Measurements from ENCODE around the gene ANTXR1. TPM values are rescaled to one million over a fixed set of nuclear protein-coding genes. Genes with fewer than 3 reads are reported as not detected.

Gene ANTXR1
- total RNA-seq, 4 donors from 2014 or later = 52.8 to 116 (median 98.9) TPM

- Histone ChIP-seq H3K36me3 (peaks cover 0 to 29% of the 10 kb centered on the region in 2 donors), H3K9me3 (no peaks in the 10 kb centered on the region), H3K4me3 (no peak overlapping the region), H3K27ac (peak overlapping the region in 3 of 4 donors; percentile 41 to 53 (median 48)), H3K27me3 (no peaks in the 10 kb centered on the region), H3K4me1 (peaks cover 6 to 51% (median 9%) of the 10 kb centered on the region in 3 donors)
- ATAC-seq = peak; percentile 37
- WGBS, 2 donors (ENCODE audit: low coverage in 1 of 2) = 40 to 55% methylated on average over 1 of the region's 1 CpG
- no peak for TF ChIP-seq EP300 (IDR thresholded peaks at IDR 0.05)
- TF ChIP-seq POLR2AphosphoS5 (IDR thresholded peaks at IDR 0.05) = no peak
- no peak for TF ChIP-seq POLR2A (IDR thresholded peaks at IDR 0.05)
- no peak for TF ChIP-seq CTCF (IDR thresholded peaks at IDR 0.05)
Measured at GRCh38 chr2:69087912-69088240, 74.9 kb downstream of the ANTXR1 start.

GRCh38 chr2:69088466-69088865 lies 75.5 kb downstream of the ANTXR1 start:
- WGBS, 2 donors (ENCODE audit: low coverage in 1 of 2) = 100% methylated on average over 2 of the region's 3 CpGs; no CpG with 5 or more reads in 1 of the 2 donors
- H3K4me1 ChIP-seq = peaks cover 2 to 45% (median 3%) of the 10 kb centered on the region in 3 donors
- H3K27ac ChIP-seq = peak overlapping the region in 3 of 4 donors; percentile 16 to 53 (median 48)
- no peak overlapping the region for H3K4me3 ChIP-seq
- H3K9me3 ChIP-seq = no peaks in the 10 kb centered on the region
- peak; percentile 36 for ATAC-seq
- peaks cover 0 to 29% of the 10 kb centered on the region in 2 donors for H3K36me3 ChIP-seq
- no peak for TF ChIP-seq EP300 (IDR thresholded peaks at IDR 0.05)
- no peak for TF ChIP-seq POLR2AphosphoS5 (IDR thresholded peaks at IDR 0.05)
- TF ChIP-seq CTCF (IDR thresholded peaks at IDR 0.05) = no peak
- no peak for TF ChIP-seq POLR2A (IDR thresholded peaks at IDR 0.05)
- no peaks in the 10 kb centered on the region for H3K27me3 ChIP-seq

GRCh38 chr2:69089266-69089665 lies 76.3 kb downstream of the ANTXR1 start:
- Histone ChIP-seq H3K4me1 (peaks cover 0 to 38% (median 0%) of the 10 kb centered on the region in 3 donors), H3K9me3 (no peaks in the 10 kb centered on the region), H3K4me3 (no peak overlapping the region), H3K27ac (peak overlapping the region in 3 of 4 donors; percentile 16 to 53 (median 48)), H3K36me3 (peaks cover 0 to 29% of the 10 kb centered on the region in 2 donors), H3K27me3 (no peaks in the 10 kb centered on the region)
- 67 to 86% methylated on average over 3 of the region's 3 CpGs for WGBS, 2 donors (ENCODE audit: low coverage in 1 of 2)
- TF ChIP-seq POLR2AphosphoS5 (IDR thresholded peaks at IDR 0.05) (no peak), EP300 (IDR thresholded peaks at IDR 0.05) (no peak), CTCF (IDR thresholded peaks at IDR 0.05) (no peak), POLR2A (IDR thresholded peaks at IDR 0.05) (no peak)
- ATAC-seq = peak; percentile 50

- 72 to 78% methylated on average over 1 of the region's 1 CpG for WGBS, 2 donors (ENCODE audit: low coverage in 1 of 2)
- no peak for TF ChIP-seq POLR2A (IDR thresholded peaks at IDR 0.05)
- TF ChIP-seq CTCF (IDR thresholded peaks at IDR 0.05) = no peak
- TF ChIP-seq EP300 (IDR thresholded peaks at IDR 0.05) = no peak
- no peak for TF ChIP-seq POLR2AphosphoS5 (IDR thresholded peaks at IDR 0.05)
- no peaks in the 10 kb centered on the region for H3K27me3 ChIP-seq
- H3K4me3 ChIP-seq = no peak overlapping the region
- H3K4me1 ChIP-seq = peaks cover 0 to 43% (median under 1%) of the 10 kb centered on the region in 3 donors
- H3K9me3 ChIP-seq = no peaks in the 10 kb centered on the region
- ATAC-seq = no peak
- H3K27ac ChIP-seq = peak overlapping the region in 2 of 4 donors; percentile 12 to 22
- peaks cover 0 to 29% of the 10 kb centered on the region in 2 donors for H3K36me3 ChIP-seq
Measured at GRCh38 chr2:69089998-69090397, 77.0 kb downstream of the ANTXR1 start.

GRCh38 chr2:69090820-69091219 lies 77.8 kb downstream of the ANTXR1 start:
- H3K9me3 ChIP-seq = no peaks in the 10 kb centered on the region
- no peaks in the 10 kb centered on the region for H3K27me3 ChIP-seq
- H3K36me3 ChIP-seq = peaks cover 0 to 29% of the 10 kb centered on the region in 2 donors
- TF ChIP-seq EP300 (IDR thresholded peaks at IDR 0.05) = no peak
- TF ChIP-seq POLR2A (IDR thresholded peaks at IDR 0.05) = no peak
- TF ChIP-seq POLR2AphosphoS5 (IDR thresholded peaks at IDR 0.05) = no peak
- no peak for TF ChIP-seq CTCF (IDR thresholded peaks at IDR 0.05)
- H3K4me1 ChIP-seq = peaks cover 0 to 49% (median 2%) of the 10 kb centered on the region in 3 donors
- WGBS, 2 donors (ENCODE audit: low coverage in 1 of 2) = 82 to 94% methylated on average over 5 of the region's 6 CpGs
- no peak overlapping the region for H3K4me3 ChIP-seq
- no peak for ATAC-seq
- H3K27ac ChIP-seq = peak overlapping the region in 2 of 4 donors; percentile 12 to 22

All from gastroesophageal sphincter (tissue), 4 donors.